Mesodermal cell (in vitro differentiated cells): ENCODE measurements around the gene HDX.
"Not testable (repeated sequence)": the region's sequence is repeated elsewhere in the genome, so short reads cannot be mapped to it uniquely, and the experiment has no call there.

Experiments used
- H3K27ac ChIP-seq: 2 replicates; pipeline ENCODE4 v1.7.0; 2013; ENCODE audit warnings: mild to moderate bottlenecking, low read depth, low read length, moderate library complexity; ENCODE audit not compliant: severe bottlenecking
- H3K36me3 ChIP-seq: 2 replicates; pipeline ENCODE4 v1.7.1; 2013; ENCODE audit warnings: mild to moderate bottlenecking, low read length, moderate library complexity; ENCODE audit not compliant: control insufficient read depth, insufficient read depth
- H3K4me1 ChIP-seq: one replicate; pipeline ENCODE4 v1.7.1; 2013; ENCODE audit warnings: mild to moderate bottlenecking, low read length; ENCODE audit not compliant: insufficient read depth, control insufficient read depth, poor library complexity, severe bottlenecking
- H3K4me3 ChIP-seq: 2 replicates; pipeline ENCODE4 v1.7.0; 2013; ENCODE audit warnings: low read length, control low read depth, mild to moderate bottlenecking; ENCODE audit not compliant: insufficient read depth, poor library complexity, severe bottlenecking; ENCODE audit errors: extremely low read depth
- H3K9me3 ChIP-seq: 2 replicates; pipeline ENCODE4 v1.7.1; 2013; ENCODE audit warnings: mild to moderate bottlenecking, low read length, moderate library complexity; ENCODE audit not compliant: control insufficient read depth
- WGBS, 2 experiments: methylation state at CpG; one replicate each; pipeline ENCODE4 v1.1.5; 2013; ENCODE audit warnings: missing lambda C conversion rate in 2 of 2; ENCODE audit not compliant: insufficient coverage in 2 of 2; 5-methylcytosine and 5-hydroxymethylcytosine counted together

The HDX gene

DNA sequence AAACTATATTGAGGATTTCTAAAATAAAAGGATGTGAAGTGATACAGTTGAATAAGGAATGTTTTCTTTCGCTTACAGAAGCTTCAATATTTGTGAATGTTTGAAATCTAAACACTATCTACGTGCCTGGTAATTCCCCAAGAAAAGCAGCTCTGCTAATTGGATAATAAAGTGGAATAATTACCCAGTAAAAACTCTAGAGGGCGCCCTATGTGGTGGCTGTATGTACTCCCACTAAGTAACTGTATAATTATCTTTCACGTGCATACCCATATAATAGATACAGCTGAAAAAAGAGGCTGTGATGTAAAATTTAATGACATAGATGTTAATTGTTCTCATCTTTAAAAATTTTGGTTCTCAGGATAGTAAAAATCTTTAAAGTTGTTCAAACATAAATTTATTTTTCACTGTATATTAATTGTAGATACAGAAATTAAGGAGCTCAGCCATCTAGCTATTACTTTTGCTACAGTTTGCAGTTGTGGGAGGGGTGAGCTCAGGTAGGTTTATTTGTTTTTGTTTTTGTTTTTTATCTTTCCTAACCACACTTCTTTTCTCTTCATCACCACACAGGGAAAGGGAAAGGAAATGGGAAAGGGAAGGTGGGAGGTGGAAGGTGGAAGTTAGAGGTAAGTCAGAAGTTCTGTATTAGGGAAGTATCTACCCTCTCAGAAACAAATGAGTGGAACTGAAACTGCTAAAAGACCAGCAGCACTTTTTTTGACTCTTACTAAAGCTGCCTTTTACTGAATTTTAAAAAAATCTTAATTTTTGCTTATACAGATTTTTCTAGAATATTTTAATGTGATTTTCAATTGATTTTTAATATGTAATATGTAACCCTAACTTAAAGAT is 162.5 kb downstream of the HDX start:
- H3K4me1 ChIP-seq: no peaks in the 10 kb centered on the region
- H3K36me3 ChIP-seq: no peaks in the 10 kb centered on the region
- no peak overlapping the region for H3K27ac ChIP-seq
- WGBS, 2 experiments: no CpG with 5 or more reads among the region's 4 CpGs
- no peak overlapping the region for H3K4me3 ChIP-seq
- H3K9me3 ChIP-seq: no peaks in the 10 kb centered on the region

DNA sequence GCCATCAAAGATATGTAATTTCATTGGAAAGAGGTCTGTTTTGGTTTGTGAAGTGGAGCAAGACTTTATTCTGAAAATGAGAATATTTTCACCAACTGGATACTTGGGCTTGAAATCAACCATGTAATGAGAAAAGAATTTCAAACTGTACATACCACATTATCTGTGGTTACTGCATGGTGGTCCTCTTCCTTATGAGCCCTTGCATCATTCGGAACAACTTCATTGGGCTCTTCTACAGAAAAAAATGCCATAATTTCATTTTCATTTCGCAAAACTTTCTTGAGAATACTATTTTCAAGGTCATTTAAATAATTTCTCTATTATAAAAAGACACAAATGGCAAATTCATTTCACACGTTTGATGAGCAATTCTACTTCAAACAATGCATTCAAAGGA is 165.6 kb downstream of the HDX start:
- Histone ChIP-seq H3K4me1 (no peaks in the 10 kb centered on the region), H3K9me3 (no peaks in the 10 kb centered on the region), H3K4me3 (no peak overlapping the region), H3K27ac (no peak overlapping the region), H3K36me3 (no peaks in the 10 kb centered on the region)
- WGBS, 2 experiments: no CpG with 5 or more reads among the region's 3 CpGs

DNA sequence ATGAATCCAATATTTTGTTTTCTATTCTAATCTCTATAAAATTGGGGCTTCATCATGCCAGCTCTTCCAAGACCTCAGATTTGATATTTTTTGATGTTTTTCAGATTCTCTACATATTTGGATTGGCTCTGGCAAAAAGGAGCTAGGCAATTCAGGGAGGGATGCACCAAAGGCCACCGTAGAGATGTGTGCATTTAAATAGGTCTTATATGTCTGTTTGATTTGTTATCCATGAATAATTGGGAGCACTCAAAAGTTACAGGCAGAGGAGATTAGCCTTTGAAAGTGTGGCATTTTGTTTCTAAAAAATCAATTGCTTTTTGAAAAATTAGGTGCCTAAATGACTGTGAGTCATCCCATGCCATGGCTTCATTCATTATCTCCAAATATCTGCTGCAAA is 167.1 kb downstream of the HDX start:
- Histone ChIP-seq H3K27ac (no peak overlapping the region), H3K9me3 (no peaks in the 10 kb centered on the region), H3K36me3 (no peaks in the 10 kb centered on the region), H3K4me3 (no peak overlapping the region), H3K4me1 (no peaks in the 10 kb centered on the region)
- 100% methylated on average over 1 of the region's 1 CpG for WGBS, 2 experiments

DNA sequence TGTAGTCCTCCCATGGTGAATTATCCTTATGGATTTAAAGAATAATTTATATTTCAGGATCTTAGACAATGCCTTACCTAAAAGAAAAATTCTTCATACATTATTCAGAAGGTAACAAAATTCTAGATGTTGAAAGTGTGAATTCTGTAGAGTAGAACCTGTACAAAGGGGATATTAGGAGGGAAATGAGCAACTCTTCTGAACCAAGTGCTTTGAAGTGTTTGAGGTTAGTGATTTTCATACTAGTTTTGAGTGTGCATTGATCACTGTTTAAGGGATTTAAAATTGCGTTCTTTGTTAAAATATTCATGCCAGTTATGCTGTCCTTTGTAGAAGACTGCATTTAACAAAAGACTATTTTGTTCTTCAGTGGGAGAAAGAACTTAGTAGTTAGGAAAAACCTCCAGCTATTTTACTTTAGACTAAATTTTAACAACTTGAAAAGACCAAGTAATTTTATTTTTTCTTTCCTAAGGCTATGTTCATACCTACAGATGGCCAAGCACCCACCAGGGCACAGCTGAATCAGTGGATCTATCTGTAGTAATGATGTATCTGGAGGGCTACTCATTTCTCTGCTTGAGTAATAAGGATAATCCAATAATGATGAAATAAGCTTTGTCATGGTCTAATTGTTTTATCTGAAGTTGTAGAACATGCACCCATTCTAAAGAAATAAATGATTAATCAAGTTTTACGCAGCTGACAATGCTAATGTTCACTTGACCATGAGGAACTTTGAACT is 180.0 kb downstream of the HDX start:
- Histone ChIP-seq H3K9me3 (no peaks in the 10 kb centered on the region), H3K4me3 (no peak overlapping the region), H3K36me3 (no peaks in the 10 kb centered on the region), H3K27ac (no peak overlapping the region), H3K4me1 (no peaks in the 10 kb centered on the region)
- no CpG with 5 or more reads among the region's 2 CpGs for WGBS, 2 experiments

DNA sequence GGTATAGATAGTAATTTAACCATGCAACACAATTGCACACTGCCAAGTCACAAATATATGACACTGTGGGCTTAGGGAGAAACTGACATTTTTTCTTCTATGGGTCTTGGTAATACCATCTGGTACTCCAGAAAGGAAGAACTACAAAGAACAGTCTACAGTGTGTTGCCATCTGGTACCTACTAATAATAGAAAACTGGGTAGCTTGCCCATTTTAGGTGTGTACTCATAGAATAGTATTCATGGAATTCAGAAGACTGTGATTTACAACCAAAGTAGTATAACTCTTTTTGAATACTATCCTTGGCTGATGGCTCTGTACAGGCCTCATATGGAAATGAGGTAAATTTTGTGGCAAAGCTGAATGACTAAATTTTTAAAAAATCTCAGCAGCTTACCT is 181.6 kb downstream of the HDX start:
- Histone ChIP-seq H3K27ac (no peak overlapping the region), H3K9me3 (no peaks in the 10 kb centered on the region), H3K4me3 (no peak overlapping the region), H3K4me1 (no peaks in the 10 kb centered on the region), H3K36me3 (no peaks in the 10 kb centered on the region)

DNA sequence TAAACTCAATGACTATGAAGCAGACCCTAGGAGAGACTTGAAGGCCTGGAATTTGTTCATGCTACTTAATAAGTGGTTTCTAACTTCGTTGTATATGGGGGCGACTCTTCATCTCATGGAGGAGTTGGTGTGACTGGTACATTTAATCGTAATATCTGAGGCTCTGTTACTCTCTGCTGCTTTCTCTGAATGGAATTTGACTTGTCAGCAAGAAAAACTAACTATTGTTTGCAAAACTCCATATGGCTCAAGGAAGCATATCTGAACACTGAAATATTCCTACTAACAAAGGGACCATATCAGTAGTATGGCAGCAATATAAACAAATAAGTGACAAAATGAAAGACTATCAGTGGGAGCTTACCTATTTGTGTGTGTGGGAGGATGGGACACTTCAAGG is 182.2 kb downstream of the HDX start:
- H3K27ac ChIP-seq: no peak overlapping the region
- H3K36me3 ChIP-seq: no peaks in the 10 kb centered on the region
- H3K9me3 ChIP-seq: no peaks in the 10 kb centered on the region
- H3K4me1 ChIP-seq: no peaks in the 10 kb centered on the region
- no peak overlapping the region for H3K4me3 ChIP-seq
- WGBS, 2 experiments: 83% methylated on average over 1 of the region's 3 CpGs; no CpG with 5 or more reads in 1 of the 2 experiments

DNA sequence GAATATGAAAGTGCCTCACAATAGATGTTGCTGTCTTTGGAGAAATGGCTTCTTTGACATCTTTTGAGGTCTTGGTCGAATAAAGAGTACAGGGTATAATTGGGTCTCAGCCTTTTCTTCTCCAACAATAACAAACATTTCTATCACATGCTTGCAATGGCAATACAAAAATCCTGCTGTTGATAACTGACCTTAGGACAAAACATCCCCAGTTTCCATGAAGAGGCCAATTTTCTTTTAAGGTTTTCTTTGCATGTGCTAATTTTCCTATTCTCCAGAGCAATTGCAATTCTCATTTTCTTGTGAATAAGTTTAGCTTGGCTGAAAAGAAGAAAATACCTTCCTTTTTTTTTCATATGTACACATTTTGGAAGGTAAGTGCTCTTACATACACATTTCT is 183.6 kb downstream of the HDX start:
- Histone ChIP-seq H3K36me3 (no peaks in the 10 kb centered on the region), H3K4me3 (no peak overlapping the region), H3K9me3 (no peaks in the 10 kb centered on the region), H3K4me1 (no peaks in the 10 kb centered on the region), H3K27ac (no peak overlapping the region)
- WGBS, 2 experiments: no CpG with 5 or more reads among the region's 1 CpG

DNA sequence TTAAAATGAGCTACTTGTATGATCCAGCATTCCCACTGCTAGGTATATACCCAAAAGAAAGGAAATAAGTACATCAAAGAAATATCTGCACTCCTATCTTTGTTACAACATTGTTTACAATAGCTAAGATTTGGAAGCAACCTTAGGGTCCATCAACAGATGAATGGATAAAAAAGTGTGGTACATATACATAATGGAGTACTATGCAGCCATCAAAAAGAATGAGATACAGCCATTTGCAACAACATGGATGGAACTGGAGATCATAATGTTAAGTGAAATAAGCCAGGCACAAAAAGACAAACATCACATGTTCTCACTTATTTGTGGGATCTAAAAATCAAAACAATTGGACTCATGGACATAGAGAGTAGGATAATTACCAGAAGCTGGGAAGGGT is 186.3 kb downstream of the HDX start:
- not testable (repeated sequence) for H3K27ac ChIP-seq, H3K4me1 ChIP-seq, H3K36me3 ChIP-seq, H3K4me3 ChIP-seq, H3K9me3 ChIP-seq
